Measurements from ENCODE around the gene LASP1. TPM values are rescaled to one million over a fixed set of nuclear protein-coding genes. Genes with fewer than 3 reads are reported as not detected.

The LASP1 gene
- total RNA-seq, 2 experiments from 2014 or later = 135 to 139 TPM

DNA sequence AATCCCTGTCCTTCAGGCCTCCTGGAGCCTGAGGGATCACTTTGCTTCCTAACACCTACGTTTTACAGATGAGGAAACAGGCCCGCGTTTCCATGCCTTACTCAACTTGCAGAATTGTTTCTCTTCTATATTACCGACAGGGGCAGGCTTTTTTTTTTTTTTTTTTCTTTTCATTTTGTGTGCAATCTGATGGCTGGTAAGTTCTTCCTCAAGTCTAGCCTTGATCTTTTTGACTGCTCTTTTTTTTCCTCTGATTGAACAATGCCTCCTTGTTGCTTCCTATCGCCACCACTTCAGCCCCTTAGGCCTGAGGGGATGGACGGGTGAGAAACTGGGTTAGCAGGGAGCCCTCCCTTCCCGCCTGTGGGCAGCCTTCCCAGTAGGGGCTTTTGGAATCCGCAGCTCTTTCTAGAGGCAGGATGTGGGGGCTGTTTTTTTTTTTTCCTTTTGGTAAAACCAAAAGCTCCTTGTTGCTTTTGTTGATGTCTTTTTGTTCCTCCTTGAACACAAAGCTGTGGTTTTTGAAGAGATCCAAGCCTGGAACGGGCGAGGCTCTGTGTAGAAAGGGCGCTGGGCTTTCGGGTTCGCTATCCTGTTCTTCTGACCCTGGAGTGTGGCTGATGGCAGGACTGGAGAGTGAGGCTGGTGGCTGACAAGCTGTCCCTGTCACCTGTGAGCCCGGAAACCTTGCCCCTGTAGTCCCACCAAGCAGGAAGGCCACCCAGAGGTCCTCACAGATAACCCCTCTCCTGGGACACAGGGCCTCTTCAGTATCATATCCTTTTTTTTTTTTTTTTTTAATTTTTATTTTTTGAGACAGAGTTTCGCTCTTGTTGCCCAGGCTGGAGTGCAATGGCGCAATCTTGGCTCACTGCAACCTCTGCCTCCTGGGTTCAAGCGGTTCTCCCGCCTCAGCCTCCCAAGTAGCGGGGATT, 14.0 kb downstream of the LASP1 start:
- ATAC-seq (no peak), DNase-seq (no peak)
- no peaks in the 10 kb centered on the region for H3K9me3 Mint-ChIP-seq
- peaks cover 73% of the 10 kb centered on the region for H3K36me3 Mint-ChIP-seq (ENCODE audit: low read depth)
- peak overlapping the region; percentile 57 for H3K4me3 Mint-ChIP-seq
- H3K4me1 Mint-ChIP-seq (ENCODE audit: low read depth) = peaks cover 85% of the 10 kb centered on the region
- ChIA-PET POLR2A (interaction anchor here (1.0 to 8.1 kb wide), 6 partner anchors 9 to 42 kb away, joined by 3 to 91 read pairs (median 5); partner anchors contain the start of genes LASP1 and LASP1NB), CTCF (interaction anchor here (0.7 to 2.7 kb wide), 3 partner anchors 10 to 41 kb away, joined by 3 to 9 read pairs (median 4); no protein-coding TSS in a partner anchor)
- H3K27ac Mint-ChIP-seq = peak overlapping the region; percentile 85
- intact Hi-C loops (cut with micrococcal nuclease) = no loop called here
- H3K27me3 Mint-ChIP-seq = no peaks in the 10 kb centered on the region
- peak; percentile 64 for TF ChIP-seq CTCF (IDR thresholded peaks at IDR 0.05)

DNA sequence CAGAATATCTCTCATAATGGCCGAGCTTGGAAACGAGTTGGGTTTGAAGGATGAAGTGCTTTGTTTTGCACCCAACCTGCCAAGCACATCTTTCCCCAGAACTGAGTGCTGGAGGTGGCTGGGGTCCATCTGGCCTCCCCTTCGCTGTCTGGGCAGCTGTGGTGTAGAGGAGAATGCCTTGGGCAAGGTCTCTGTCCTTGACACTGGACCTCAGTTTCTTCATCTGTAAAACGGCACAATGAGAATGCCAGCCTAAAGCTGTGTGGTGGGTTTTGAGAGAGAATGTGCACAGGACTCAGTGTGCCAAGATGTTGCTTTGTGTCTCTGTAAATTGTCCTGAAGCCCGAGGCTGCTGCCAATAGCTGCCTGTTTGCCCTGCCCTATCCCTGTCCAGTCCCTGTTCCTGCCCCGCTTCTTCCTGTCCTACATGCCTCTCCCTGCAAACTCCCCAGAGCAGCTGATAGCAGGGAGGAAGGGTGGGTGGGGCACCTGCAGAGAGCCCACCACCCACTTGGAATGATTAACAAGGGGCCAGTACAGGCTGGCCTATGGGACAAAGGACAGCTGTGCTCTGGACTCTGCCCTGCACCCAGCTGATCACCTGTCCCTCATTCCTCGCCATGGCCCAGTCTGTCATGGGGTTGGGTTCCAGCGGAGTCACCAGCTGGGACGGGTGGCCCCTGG, 15.3 kb downstream of the LASP1 start:
- CTCF ChIA-PET = interaction anchor here (1.0 to 2.7 kb wide), 9 partner anchors 9 to 98 kb away, joined by 3 to 9 read pairs (median 4); no protein-coding TSS in a partner anchor
- POLR2A ChIA-PET = interaction anchor here (0.6 to 8.1 kb wide), 11 partner anchors 8 to 404 kb away, joined by 3 to 91 read pairs (median 5); partner anchors contain the start of genes LASP1 and LASP1NB
- DNase-seq = no peak
- TF ChIP-seq CTCF (IDR thresholded peaks at IDR 0.05) = no peak
- no peak for ATAC-seq
- H3K4me1 Mint-ChIP-seq (ENCODE audit: low read depth) = peaks cover 86% of the 10 kb centered on the region
- peaks cover 72% of the 10 kb centered on the region for H3K36me3 Mint-ChIP-seq (ENCODE audit: low read depth)
- no peaks in the 10 kb centered on the region for H3K27me3 Mint-ChIP-seq
- intact Hi-C loops (cut with micrococcal nuclease) = no loop called here
- peak overlapping the region; percentile 16 for H3K4me3 Mint-ChIP-seq
- no peaks in the 10 kb centered on the region for H3K9me3 Mint-ChIP-seq
- peak overlapping the region; percentile 48 for H3K27ac Mint-ChIP-seq

GRCh38 chr17:38885728-38886642, 16.1 kb downstream of the LASP1 start:
- H3K27me3 Mint-ChIP-seq = no peaks in the 10 kb centered on the region
- no peaks in the 10 kb centered on the region for H3K9me3 Mint-ChIP-seq
- H3K4me3 Mint-ChIP-seq = peak overlapping the region; percentile 12
- POLR2A ChIA-PET = interaction anchor here (0.6 to 8.1 kb wide), 11 partner anchors 8 to 405 kb away, joined by 3 to 91 read pairs (median 6); partner anchors contain the start of genes LASP1 and RPL23
- ATAC-seq (no peak), DNase-seq (no peak)
- peaks cover 67% of the 10 kb centered on the region for H3K36me3 Mint-ChIP-seq (ENCODE audit: low read depth)
- H3K27ac Mint-ChIP-seq = peak overlapping the region; percentile 43
- peaks cover 86% of the 10 kb centered on the region for H3K4me1 Mint-ChIP-seq (ENCODE audit: low read depth)
- intact Hi-C loops (cut with micrococcal nuclease) = no loop called here
- TF ChIP-seq CTCF (IDR thresholded peaks at IDR 0.05) = no peak
- CTCF ChIA-PET = interaction anchor here (1.0 to 2.7 kb wide), 9 partner anchors 8 to 97 kb away, joined by 3 to 9 read pairs (median 4); no protein-coding TSS in a partner anchor

GRCh38 chr17:38886643-38887010, 16.8 kb downstream of the LASP1 start:
- DNase-seq (no peak), ATAC-seq (no peak)
- H3K4me1 Mint-ChIP-seq (ENCODE audit: low read depth) = peaks cover 86% of the 10 kb centered on the region
- ChIA-PET POLR2A (interaction anchor here (1.6 to 8.1 kb wide), 5 partner anchors 9 to 34 kb away, joined by 5 to 91 read pairs (median 9); partner anchors contain the start of genes LASP1 and RPL23), CTCF (interaction anchor here (1.3 to 2.3 kb wide), 4 partner anchors 15 to 97 kb away, joined by 3 to 9 read pairs (median 6); no protein-coding TSS in a partner anchor)
- H3K27me3 Mint-ChIP-seq = no peaks in the 10 kb centered on the region
- peak overlapping the region; percentile 69 for H3K27ac Mint-ChIP-seq
- peaks cover 65% of the 10 kb centered on the region for H3K36me3 Mint-ChIP-seq (ENCODE audit: low read depth)
- no peak for TF ChIP-seq CTCF (IDR thresholded peaks at IDR 0.05)
- intact Hi-C loops (cut with micrococcal nuclease) = no loop called here
- no peaks in the 10 kb centered on the region for H3K9me3 Mint-ChIP-seq
- no peak overlapping the region for H3K4me3 Mint-ChIP-seq

All from activated CD8-positive, alpha-beta T cell treated with anti-CD3 and anti-CD28 coated beads for 36 hours (primary cell).